ENCODE measurements around the gene TMCO5A.

GRCh38 chr15:37898362-37898761, 36.1 kb upstream of the TMCO5A start:
- TF ChIP-seq CTCF (IDR thresholded peaks at IDR 0.05; ENCODE audit: low read depth, low read length) (no peak), POLR2A (IDR thresholded peaks at IDR 0.05; ENCODE audit: extremely low read depth, insufficient read length) (no peak)
